SIG-M5 treated with dmso at 0.1 percent for 504 hours (cell line): ENCODE measurements around the gene CAT.

Experiments used
- DNase-seq: peaks from one replicate; lab custom pipeline; 2025; ENCODE audit not compliant: unreplicated experiment; lab: John Stamatoyannopoulos, UW

CAT gene

GRCh38 chr11:34521265-34521664, 82.5 kb downstream of the CAT start:
- DNase-seq, result no peak
